GM18861 (cell line): Measurements from ENCODE around the gene RIPOR1.

Experiments used
- ATAC-seq: cut with Tn5 transposase; IDR thresholded peaks from one replicate; pipeline ENCODE4 v1.9.1; 2021; ENCODE audit not compliant: unreplicated experiment

The RIPOR1 gene

DNA sequence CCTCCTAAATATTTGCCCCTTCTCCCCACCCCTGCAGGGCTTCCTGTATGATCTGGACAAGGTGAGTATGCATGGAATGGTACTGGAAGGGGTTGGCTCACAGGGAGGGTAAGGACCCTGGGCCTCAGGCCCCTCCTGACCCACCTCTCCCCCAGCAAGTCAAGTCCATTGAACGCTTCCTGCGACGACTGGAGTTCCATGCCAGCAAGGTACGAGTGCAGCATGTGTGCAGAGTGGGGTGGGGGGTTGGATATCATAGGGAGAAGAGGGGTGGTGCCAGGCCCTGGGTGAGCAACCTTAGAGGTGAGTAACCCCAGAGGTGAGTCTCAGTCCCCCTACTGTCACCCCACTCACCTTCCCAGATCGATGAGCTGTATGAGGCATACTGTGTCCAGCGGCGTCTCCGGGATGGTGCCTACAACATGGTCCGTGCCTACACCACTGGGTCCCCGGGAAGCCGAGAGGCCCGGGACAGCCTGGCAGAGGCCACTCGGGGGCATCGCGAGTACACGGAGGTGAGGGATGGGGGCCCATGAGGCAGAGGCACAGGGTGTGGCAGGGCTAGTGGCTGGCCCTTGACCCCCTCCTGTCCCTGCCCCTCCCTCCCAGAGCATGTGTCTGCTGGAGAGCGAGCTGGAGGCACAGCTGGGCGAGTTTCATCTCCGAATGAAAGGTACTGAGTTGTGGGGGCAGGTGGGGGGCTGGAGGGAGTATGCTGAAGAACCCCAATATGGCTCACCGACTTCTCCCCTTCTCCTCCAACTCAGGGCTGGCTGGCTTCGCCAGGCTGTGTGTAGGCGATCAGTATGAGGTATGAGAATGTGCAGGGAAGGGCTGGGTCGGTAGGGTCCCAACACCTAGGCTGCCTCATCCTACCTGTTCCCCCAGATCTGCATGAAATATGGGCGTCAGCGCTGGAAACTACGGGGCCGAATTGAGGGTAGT is 11.3 kb downstream of the RIPOR1 start:
- ATAC-seq = no peak

DNA sequence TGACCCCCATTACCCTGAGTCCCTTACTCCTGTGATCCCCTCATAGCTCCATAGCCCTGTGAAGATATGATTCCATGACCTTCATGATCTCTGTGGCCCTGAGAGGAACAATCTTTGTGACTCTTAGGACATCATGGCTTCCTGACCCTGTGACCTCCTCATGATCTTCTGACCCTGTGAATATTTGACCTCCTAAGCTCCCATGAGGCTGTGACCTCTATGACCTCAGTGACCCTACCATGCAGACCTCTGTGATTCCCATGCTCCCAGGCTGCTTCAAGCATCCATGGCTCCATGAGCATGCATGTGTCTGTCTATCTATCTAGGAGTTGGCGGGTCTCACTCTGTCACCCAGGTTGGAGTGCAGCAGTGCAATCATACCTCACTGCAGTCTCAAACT is 12.1 kb downstream of the RIPOR1 start:
- no peak for ATAC-seq

DNA sequence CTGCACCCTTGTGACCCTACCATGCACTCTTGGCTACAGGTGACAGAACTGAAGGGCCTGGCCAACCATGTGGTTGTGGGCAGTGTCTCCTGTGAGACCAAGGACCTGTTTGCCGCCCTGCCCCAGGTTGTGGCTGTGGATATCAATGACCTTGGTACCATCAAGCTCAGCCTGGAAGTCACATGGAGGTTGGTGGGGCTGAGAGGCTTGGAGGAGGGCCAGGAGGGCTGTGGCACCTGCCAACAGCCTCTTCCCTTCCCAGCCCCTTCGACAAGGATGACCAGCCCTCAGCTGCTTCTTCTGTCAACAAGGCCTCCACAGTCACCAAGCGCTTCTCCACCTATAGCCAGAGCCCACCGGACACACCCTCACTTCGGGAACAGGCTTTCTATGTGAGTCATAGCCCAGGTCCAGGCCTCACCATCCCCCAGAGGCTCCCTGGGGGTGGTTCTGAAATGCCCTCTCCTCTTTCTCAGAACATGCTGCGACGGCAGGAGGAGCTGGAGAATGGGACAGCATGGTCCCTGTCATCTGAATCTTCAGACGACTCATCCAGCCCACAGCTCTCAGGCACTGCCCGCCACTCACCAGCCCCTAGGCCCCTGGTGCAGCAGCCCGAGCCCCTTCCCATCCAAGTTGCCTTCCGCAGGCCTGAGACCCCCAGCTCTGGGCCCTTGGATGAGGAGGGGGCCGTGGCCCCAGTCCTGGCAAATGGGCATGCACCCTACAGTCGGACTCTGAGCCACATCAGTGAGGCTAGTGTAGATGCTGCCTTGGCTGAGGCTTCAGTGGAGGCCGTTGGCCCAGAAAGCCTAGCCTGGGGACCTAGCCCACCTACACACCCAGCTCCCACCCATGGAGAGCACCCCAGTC is 13.0 kb downstream of the RIPOR1 start:
- no peak for ATAC-seq

DNA sequence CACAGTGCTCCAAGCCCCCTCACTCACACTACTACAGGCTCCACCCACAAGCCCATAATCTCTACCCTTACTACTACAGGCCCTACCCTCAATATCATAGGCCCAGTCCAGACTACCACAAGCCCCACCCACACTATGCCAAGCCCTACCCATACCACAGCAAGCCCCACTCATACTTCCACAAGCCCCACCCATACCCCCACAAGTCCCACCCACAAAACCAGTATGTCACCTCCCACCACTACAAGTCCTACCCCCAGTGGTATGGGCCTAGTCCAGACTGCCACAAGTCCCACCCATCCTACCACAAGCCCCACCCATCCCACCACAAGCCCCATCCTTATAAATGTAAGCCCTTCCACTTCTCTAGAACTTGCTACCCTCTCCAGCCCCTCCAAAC is 13.8 kb downstream of the RIPOR1 start:
- ATAC-seq = no peak

DNA sequence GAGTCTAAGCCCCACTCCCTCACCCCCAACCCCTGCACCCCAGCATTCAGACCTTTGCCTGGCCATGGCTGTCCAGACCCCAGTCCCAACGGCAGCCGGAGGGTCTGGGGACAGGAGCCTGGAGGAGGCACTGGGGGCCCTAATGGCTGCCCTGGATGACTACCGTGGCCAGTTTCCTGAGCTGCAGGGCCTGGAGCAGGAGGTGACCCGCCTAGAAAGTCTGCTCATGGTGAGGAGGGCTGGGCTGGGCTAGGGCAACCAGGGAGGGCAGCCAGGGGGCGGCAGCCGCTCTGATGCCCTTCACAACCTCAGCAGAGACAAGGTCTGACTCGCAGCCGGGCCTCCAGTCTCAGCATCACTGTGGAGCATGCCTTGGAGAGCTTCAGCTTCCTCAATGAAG is 14.4 kb downstream of the RIPOR1 start:
- no peak for ATAC-seq

DNA sequence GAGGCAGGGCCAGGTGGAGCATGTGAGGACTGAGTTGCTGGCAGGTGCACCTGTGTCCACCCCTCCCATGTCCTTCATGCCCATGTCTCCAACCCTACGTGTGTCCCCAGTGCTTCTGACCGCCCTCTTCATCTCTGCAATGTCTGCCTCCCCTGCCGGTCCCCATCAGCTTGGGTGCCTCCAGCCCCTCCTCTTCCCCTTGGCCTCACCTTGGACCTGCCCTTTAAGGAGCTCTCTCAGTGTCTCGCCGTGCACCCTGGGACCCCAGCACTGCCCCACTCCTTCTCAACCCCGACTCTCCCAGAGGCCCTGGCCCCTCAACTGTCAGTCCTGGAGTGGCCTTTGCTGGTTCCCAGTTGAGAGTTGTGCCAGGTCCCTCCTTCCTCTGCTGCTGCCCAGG is 15.0 kb downstream of the RIPOR1 start:
- no peak for ATAC-seq

DNA sequence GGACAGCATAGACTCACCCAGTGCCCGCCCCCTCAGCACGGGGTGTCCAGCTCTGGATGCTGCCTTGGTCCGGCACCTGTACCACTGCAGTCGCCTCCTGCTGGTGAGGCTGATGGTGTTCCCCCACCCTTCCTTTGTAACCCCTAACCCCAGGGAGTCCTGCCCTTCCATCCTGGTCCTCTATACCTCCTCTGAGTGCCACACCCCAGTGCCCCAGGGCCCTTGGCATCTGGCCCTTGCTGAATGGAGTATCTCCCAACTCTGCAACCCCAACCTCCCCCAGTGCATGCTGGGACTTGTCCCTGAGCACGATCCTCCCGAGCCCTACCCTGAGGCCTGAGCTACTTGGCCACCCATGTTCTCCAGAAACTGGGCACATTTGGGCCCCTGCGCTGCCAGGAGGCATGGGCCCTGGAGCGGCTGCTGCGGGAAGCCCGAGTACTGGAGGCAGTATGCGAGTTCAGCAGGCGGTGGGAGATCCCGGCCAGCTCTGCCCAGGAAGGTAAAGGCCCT is 15.8 kb downstream of the RIPOR1 start:
- no peak for ATAC-seq

DNA sequence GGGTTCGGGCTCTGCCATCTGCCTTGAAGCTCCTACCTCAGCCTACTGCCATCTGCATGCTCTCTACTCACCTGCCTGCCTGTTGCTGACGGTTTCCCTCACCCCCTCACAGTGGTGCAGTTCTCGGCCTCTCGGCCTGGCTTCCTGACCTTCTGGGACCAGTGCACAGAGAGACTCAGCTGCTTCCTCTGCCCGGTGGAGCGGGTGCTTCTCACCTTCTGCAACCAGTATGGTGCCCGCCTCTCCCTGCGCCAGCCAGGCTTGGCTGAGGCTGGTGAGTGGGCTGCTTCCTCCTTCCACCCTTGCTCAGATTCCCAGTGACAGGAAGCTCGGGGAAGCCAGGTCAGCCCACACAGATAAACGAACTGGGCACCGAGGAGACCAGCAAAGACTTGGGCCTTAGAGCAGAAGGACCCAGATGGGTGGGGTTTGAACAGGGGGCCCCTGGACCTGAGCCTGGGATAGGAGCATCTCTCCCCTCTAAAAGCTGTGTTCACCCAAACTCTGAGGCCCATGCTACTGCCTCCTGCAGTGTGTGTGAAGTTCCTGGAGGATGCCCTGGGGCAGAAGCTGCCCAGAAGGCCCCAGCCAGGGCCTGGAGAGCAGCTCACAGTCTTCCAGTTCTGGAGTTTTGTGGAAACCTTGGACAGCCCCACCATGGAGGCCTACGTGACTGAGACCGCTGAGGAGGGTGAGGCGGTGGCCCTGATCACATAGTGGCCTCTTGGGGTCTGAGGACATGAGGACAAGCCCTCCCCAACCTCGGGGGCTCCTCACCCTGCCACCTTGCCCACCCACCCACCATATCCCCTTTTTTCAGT is 16.4 kb downstream of the RIPOR1 start:
- no peak for ATAC-seq

DNA sequence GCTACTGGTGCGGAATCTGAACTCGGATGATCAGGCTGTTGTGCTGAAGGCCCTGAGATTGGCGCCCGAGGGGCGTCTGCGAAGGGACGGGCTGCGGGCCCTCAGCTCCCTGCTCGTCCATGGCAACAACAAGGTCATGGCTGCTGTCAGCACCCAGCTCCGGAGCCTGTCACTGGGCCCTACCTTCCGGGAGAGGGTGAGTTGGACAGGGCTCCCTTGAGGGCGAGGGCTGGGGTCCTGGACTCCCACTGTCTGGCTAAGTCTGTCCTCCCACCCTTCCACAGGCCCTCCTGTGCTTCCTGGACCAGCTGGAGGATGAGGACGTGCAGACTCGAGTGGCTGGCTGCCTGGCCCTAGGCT is 17.0 kb downstream of the RIPOR1 start:
- ATAC-seq = no peak

DNA sequence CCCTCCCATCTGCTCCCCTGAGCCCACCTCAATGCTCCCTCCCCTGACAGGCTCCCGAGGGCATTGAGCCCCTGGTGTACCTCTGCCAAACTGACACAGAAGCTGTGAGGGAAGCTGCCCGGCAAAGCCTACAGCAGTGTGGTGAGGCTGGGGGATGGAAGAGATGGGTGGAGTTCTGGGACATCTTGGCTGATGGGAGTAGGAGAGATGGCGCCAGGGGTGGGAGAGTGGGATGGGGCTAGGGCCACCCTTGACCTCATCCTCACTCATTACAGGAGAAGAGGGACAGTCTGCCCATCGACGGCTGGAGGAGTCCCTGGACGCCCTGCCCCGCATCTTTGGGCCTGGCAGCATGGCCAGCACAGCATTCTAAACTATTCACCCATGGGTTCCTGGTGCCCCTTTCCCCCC is 17.5 kb downstream of the RIPOR1 start:
- no peak for ATAC-seq

DNA sequence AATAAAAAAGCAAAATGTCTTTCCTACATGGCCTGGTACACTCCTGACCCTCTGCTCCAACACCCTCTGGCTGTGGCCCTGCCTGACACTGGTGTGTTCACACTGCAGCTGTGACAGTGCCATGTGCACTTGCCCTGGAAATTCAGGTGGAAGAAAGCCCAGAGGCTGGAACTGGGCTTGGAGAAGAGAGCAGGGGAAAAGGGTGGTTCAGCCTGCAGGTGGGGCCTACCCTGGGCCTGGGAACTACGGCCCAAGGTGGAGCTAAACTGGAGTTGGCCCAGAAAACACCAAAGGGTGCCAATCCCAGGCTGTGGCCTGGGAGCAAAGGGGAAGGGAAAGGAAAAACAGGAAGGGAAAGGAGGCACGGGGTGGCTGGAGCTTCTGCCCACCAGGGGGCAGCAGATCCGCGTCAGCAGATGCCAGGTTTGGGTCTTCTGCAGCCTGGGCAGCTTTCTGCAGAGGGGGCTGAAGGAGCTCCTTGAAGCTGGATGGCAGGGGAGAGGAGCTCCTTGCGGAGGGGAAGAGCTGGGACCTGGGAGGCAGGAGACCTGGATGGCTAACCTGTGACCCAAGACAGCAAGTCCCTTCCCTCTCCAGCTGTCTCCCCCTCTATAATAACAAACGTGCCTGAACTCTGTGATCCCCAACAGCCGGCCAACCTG is 18.3 kb downstream of the RIPOR1 start:
- ATAC-seq = peak; percentile 37

DNA sequence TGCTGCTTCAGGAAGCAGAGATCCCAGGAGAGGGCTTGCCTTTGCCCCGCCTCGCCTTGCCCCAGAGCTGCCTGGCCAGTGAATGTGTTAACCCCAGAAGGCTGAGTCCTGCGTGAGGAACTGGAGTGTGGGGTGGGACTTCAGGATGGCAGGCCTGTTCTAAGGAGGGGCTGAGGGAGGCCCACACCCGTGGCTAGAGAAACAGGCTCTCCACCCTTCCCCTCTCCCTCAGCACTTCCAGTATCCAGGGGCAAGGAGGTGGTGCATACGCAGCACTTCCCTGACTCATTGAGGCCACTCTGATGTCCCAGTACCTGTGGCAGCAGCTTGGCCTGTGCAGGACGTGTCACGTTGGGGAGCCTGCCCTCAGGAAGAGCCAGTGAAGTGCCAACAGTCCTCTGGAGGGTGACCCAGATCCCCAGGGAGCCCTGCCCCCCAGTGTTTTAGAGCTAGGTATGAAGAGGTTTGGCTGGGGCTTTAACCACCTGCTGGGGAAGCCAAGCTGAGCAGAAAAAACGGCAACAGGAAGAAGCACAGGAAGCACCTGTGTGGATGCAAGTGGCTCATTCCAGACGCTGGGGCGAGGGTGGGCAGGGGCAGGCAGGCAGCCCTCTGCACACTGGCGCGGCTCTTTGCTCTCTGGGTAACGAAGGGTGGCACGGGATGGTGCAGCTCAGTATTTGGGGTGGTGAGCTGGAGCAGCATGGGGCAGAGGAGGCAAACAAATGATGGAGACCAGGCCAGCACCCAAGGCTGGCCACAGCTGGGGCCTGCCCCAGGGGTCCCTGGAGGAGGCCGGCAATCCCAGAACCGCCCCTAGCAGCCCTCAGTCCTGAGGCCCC is 19.0 kb downstream of the RIPOR1 start:
- peak; percentile 34 for ATAC-seq

DNA sequence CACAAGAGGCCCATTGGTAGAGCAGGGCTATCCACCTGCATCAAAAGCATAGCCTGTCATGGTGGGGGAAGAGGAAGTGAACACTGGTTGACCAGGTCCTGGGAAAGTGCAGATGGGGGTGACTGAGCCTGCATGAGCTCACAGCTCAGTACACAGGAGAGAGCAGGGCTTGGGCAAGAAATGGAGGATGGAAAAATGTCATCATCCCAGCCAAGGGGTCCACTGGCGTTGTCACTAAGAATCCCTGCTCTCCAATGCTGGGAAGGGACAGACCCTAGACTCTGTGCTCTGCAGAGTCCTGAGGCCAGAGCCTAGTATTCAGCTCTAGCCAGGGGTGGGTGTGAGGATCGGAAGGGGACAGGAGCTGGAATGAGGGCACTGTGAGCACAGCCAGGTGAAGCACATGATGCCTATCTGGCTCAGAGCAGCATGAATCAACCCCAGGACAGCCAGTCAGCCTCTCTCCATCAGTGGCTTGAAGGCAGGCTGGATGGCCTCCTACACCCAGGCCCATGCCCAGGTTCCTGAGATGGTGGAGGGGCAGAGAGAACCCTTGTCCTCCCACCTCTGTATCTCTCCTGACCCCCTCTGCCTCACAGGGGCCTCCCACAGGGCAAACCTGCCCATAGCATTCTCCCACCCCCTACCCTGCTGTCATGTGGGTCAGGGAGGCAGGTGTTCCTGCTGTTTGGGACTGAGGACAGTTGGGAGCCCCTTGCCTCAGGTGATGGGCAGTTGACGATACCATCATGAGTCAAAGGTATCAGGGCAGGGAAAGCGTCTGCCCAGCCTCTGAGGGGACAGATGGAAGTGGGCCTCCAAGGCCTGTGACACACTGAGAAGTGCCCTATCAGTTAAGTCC is 19.9 kb downstream of the RIPOR1 start:
- peak; percentile 23 for ATAC-seq

DNA sequence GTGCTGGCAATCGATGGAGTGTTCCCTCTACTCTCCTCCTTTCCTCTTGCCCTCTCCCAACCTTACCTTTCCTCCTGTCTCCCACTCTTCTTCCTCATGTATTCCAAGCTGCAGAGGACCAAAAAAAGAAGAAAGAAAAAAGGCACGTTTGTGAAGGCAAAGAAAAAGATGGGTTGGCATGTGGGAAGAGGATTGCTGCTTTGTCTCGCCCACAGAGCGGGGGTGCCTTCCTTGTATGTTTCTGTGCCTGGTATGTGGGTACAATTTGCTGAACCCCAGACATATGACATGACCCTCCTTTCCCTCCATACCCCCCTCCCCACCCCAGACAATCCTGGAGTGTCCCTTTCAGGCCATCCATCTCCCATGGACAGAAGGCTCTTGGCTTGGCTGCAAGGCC is 20.6 kb downstream of the RIPOR1 start:
- ATAC-seq = no peak

DNA sequence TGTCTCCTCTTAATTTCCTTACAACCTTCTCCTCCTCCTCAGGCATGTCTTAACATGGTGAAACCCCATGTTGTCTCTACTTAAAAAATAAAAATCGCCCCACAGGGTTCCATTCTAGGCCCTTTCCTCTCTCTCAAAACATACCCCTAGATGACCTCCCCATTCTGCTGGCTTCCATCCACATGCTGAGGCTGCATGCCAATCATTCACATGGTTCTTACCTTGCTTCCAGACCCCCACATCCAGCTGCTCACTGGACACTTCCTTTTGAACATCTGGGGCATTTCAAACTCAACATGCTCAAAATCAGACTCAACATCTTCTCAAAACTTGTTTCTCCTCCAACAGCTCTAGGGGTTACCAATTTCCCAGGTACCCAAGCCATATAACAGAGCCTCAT is 21.3 kb downstream of the RIPOR1 start:
- no peak for ATAC-seq

DNA sequence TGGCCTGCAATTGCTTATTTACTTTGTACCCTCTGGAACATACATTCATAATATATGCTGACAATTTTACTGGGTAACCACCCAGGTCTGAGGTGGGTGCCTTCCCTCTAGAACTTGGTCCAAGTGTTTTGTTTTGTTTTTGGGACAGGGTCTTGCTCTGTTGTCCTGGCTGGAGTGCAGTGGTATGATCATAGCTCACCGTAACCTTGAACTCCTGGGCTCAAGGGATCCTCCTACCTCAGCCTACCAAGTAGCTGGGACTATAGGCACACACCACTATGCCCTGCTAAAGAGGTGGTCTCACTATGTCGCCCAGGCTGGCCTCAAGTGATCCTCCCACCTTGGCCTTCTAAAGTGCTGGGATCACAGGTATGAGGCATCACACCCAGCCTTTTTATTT is 22.5 kb downstream of the RIPOR1 start:
- ATAC-seq = no peak

DNA sequence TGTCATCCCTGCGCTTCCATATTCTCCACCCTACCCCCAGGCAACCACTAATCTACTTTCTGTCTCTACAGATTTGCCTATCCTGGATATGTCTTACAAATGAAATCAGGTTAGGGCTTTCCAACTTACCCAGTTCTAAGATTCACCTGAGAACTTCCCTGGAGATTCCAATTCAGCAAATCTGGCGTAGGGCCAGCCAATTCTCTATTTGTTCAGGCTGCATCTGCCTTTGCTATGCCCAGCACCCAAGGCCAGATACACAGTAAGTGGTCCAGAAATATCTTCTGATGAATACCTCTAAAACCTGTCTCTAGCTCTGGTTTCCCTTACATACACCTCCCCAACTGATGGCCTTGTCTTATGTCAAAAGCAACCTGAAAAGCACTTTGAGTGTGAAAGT is 23.3 kb downstream of the RIPOR1 start:
- ATAC-seq = no peak

DNA sequence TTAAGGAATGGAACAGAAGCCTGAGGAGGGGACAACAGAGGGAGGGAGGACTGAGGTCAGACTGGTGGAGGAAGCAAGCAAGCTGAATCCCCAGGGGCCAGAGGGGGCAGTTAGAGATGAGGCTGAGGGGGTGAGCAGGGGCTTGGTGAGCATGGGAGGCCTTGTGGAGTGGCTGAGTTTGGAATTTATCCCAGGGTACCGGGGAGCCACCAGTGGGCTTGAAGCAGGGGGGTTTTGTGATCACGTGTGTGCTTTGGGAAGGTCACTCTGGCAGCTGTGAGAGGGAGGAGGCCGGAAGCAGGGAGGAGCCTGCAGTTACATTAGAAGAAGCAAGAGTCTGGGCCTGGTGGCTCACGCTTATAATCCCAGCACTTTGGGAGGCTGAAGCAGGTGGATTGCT is 23.8 kb downstream of the RIPOR1 start:
- ATAC-seq = no peak

DNA sequence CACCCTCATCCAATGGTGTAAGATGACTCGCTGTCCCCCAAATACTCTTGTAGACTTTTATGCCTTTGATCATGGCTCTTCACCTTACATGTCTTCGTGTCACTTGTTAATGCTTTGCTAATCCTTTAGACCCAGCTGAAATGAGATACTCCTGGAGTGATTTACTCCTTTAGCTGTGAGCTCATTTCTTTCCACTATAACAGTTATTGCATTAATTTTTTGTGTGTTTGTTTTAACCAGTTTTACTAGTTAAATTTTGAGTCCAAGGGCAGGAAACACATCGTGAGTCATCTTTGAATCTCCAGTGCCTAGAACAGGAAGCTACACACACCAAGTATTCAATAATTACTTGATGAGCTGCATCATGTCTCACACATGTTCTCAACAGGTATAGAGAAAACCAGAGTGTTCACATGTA is 27.2 kb downstream of the RIPOR1 start:
- ATAC-seq = no peak
